BE2C (cell line): ENCODE results near the gene FASTKD3.

Source experiments
- DNase-seq: peaks from one replicate; pipeline ENCODE4 v3.0.0-alpha.2; 2020
- H3K27me3 ChIP-seq: fragments of 250-450 bp; sonication (Bioruptor Pico); 2 replicates; pipeline ENCODE4 v1.5.1; 2020; ENCODE audit warnings: mild to moderate bottlenecking
- H3K36me3 ChIP-seq: fragments of 250-450 bp; sonication (Bioruptor Pico); 2 replicates; pipeline ENCODE4 v1.5.1; 2020; ENCODE audit warnings: mild to moderate bottlenecking
- H3K4me1 ChIP-seq: fragments of 250-450 bp; sonication (Bioruptor Pico); 2 replicates; pipeline ENCODE4 v1.5.1; 2020
- H3K4me3 ChIP-seq: 2 replicates; pipeline ENCODE4 v1.5.1; 2011; ENCODE audit warnings: low read depth, low read length
- H3K9me3 ChIP-seq: fragments of 250-450 bp; sonication (Bioruptor Pico); 2 replicates; pipeline ENCODE4 v1.5.1; 2020
- TF ChIP-seq, protein P1 (sequence below): IDR thresholded peaks from 2 replicates; pipeline ENCODE4 v1.5.1; 2012; ENCODE audit warnings: mild to moderate bottlenecking, low read depth, low read length

The FASTKD3 gene

DNA sequence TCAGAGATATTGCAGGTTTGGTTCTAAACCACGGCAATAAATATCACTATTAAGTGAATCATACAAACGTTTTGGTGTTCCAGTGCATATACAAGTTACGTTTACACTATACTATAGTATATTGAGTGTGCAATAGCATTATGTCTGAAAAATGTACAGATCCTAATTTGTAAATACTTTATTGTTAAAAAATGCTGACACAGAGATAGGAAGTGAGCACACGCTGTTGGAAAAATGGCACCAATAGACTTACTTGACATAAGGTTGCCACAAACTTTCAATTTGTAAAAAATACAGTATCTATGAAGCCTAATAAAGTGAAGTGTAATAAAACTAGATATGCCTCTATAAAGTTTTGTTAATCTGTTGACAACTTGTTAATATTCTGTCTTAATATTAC, 33.8 kb downstream of the FASTKD3 start:
- Histone ChIP-seq H3K9me3 (no peaks in the 10 kb centered on the region), H3K36me3 (no peaks in the 10 kb centered on the region), H3K27me3 (peaks cover 6% of the 10 kb centered on the region; the same call in 1 of the 2 replicates), H3K4me3 (no peak overlapping the region), H3K4me1 (no peaks in the 10 kb centered on the region)
- DNase-seq, result no peak
- TF ChIP-seq, protein P1, sequence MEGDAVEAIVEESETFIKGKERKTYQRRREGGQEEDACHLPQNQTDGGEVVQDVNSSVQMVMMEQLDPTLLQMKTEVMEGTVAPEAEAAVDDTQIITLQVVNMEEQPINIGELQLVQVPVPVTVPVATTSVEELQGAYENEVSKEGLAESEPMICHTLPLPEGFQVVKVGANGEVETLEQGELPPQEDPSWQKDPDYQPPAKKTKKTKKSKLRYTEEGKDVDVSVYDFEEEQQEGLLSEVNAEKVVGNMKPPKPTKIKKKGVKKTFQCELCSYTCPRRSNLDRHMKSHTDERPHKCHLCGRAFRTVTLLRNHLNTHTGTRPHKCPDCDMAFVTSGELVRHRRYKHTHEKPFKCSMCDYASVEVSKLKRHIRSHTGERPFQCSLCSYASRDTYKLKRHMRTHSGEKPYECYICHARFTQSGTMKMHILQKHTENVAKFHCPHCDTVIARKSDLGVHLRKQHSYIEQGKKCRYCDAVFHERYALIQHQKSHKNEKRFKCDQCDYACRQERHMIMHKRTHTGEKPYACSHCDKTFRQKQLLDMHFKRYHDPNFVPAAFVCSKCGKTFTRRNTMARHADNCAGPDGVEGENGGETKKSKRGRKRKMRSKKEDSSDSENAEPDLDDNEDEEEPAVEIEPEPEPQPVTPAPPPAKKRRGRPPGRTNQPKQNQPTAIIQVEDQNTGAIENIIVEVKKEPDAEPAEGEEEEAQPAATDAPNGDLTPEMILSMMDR, result no peak

DNA sequence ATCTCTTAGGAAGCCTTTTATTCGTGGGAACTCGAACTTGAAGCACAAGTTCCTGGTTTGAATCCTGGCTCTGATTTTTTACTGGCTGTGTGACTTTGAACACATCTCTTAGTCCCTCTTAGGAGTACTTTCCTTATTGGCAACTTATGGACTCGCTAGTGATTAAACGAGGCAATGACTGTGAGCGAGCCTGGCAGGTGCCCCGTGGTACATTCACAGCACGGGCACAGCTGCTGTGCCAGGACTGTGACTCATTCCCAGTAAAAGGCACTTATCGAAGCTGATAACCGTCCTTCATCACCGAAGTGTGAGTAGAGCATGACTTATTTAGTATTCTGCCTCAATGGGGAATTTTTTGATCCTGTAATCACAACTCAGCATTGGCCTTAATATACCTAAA, 40.6 kb downstream of the FASTKD3 start:
- Histone ChIP-seq H3K4me1 (no peaks in the 10 kb centered on the region), H3K4me3 (no peak overlapping the region), H3K27me3 (peaks cover 6% of the 10 kb centered on the region; the same call in 1 of the 2 replicates), H3K36me3 (no peaks in the 10 kb centered on the region), H3K9me3 (no peaks in the 10 kb centered on the region)
- TF ChIP-seq, protein P1, result no peak
- no peak for DNase-seq

DNA sequence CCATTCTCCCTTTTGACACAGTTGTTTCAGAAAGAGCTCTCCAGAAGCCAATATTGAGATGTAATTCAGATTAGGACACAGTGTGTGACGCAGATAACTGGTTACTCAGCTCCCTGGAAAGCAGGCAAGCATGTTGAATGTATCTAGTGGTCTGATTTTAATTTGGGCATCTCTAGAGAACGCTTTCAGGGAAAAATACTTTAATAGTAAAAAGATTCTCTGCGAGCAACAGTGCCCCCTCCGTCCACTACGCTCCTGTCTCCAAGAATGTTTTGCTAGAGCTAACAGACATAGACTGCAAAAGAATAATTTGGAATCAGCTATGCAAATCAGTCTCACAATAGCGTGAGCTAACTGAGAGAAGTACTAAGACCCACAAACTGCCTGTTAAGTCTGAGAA, 41.2 kb downstream of the FASTKD3 start:
- no peak for DNase-seq
- H3K27me3 ChIP-seq, result peaks cover 6% of the 10 kb centered on the region; the same call in 1 of the 2 replicates
- no peaks in the 10 kb centered on the region for H3K9me3 ChIP-seq
- TF ChIP-seq, protein P1, result peak; percentile 34
- H3K36me3 ChIP-seq, result no peaks in the 10 kb centered on the region
- H3K4me3 ChIP-seq, result peak overlapping the region; percentile 11; the same call in 1 of the 2 replicates
- H3K4me1 ChIP-seq, result no peaks in the 10 kb centered on the region

DNA sequence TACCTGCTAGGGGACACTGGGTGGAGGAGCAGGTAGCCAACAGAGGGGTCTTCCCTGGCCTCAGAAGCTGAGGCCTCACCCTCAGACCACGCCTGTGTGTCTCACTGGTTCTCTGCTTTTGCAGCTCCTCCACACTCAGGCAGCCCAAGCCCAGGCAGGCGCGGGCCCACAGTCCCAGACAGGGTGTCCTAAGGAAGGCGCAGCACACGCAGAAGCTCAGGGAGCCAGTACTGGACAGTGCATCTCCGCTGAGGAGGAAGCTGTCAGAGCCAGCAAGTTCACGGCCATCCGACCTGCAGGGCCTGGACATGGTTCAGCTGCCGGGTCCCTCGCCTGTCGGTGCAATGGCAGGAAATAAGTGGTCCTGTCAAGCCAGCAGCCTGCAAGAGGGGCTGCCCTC, 43.2 kb downstream of the FASTKD3 start:
- TF ChIP-seq, protein P1, result no peak
- H3K36me3 ChIP-seq, result no peaks in the 10 kb centered on the region
- no peak overlapping the region for H3K4me3 ChIP-seq
- H3K4me1 ChIP-seq, result no peaks in the 10 kb centered on the region
- H3K9me3 ChIP-seq, result no peaks in the 10 kb centered on the region
- peaks cover 9% of the 10 kb centered on the region; the same call in 1 of the 2 replicates for H3K27me3 ChIP-seq
- DNase-seq, result no peak

GRCh38 chr5:7824995-7825394, 43.8 kb downstream of the FASTKD3 start:
- no peak overlapping the region for H3K4me3 ChIP-seq
- peaks cover 9% of the 10 kb centered on the region; the same call in 1 of the 2 replicates for H3K27me3 ChIP-seq
- DNase-seq, result no peak
- no peaks in the 10 kb centered on the region for H3K9me3 ChIP-seq
- H3K36me3 ChIP-seq, result no peaks in the 10 kb centered on the region
- no peaks in the 10 kb centered on the region for H3K4me1 ChIP-seq
- TF ChIP-seq, protein P1, result no peak

DNA sequence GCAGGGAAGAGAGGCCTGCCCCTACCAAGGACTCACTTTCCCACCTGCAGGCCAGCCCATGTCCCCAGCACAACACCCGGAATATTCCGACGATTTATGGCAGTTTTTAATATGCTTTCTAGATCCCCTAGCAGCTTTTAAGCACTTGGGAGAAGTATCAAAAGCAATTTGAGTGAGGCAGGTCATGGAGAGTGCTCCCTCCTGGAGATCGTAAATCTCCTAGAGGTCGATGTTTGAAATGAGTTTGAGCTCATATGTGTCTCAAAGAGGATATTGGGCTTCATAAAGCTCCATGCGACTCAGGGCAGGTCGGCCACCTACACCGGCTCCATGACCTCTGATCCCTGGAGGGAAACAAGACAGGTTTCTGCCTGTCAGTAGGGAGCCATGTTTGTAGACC, 45.2 kb downstream of the FASTKD3 start:
- DNase-seq, result no peak
- Histone ChIP-seq H3K9me3 (no peaks in the 10 kb centered on the region), H3K4me1 (no peaks in the 10 kb centered on the region), H3K36me3 (no peaks in the 10 kb centered on the region), H3K4me3 (no peak overlapping the region), H3K27me3 (peaks cover 9% of the 10 kb centered on the region; the same call in 1 of the 2 replicates)
- TF ChIP-seq, protein P1, result no peak
